Subcutaneous adipose tissue (tissue), 4 donors: Measurements from ENCODE around the gene AGAP1. TPM values are rescaled to one million over a fixed set of nuclear protein-coding genes. Genes with fewer than 3 reads are reported as not detected.

Experiments used
- total RNA-seq, 4 donors: library from RNA; depleted of rRNA; stranded (reverse); fragments of >200 nt; gene quantifications; one replicate each; pipeline ENCODE4 v1.1.0, GENCODE V29; 2016
- TF ChIP-seq, protein P1 (sequence below): fragments of 450-650 bp; IDR thresholded peaks from one replicate; pipeline ENCODE4 v1.5.1; 2016; ENCODE audit warnings: low read depth, mild to moderate bottlenecking, control low read depth, antibody characterized with exemption, moderate library complexity

Gene AGAP1
- total RNA-seq, 4 donors from 2014 or later, result 13.6 to 26.3 (median 23.6) TPM

GRCh38 chr2:235855011-235855410 is 361.2 kb downstream of the AGAP1 start:
- TF ChIP-seq, protein P1, sequence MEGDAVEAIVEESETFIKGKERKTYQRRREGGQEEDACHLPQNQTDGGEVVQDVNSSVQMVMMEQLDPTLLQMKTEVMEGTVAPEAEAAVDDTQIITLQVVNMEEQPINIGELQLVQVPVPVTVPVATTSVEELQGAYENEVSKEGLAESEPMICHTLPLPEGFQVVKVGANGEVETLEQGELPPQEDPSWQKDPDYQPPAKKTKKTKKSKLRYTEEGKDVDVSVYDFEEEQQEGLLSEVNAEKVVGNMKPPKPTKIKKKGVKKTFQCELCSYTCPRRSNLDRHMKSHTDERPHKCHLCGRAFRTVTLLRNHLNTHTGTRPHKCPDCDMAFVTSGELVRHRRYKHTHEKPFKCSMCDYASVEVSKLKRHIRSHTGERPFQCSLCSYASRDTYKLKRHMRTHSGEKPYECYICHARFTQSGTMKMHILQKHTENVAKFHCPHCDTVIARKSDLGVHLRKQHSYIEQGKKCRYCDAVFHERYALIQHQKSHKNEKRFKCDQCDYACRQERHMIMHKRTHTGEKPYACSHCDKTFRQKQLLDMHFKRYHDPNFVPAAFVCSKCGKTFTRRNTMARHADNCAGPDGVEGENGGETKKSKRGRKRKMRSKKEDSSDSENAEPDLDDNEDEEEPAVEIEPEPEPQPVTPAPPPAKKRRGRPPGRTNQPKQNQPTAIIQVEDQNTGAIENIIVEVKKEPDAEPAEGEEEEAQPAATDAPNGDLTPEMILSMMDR, result no peak

GRCh38 chr2:235856151-235856854 is 362.5 kb downstream of the AGAP1 start:
- TF ChIP-seq, protein P1, result no peak

GRCh38 chr2:235857598-235857997 is 363.8 kb downstream of the AGAP1 start:
- TF ChIP-seq, protein P1, result no peak

DNA sequence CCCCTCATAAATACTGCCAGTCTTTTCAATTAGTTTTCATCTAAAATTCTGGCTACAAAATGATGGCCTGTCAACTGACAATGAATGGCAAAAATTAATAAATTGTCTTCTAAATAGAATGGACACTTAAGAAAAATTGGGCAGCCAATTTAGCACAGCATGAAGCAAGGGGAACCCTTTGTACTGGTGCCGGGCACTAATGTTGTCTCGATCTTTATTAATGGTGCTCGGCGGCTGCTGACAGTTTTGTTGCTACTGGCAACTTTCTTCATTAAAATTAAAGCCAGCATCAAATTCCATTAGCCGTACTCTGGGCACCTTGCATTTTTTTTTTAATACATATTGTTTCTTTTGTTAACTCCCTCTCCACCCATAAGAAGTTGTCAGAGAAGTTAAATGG is 365.0 kb downstream of the AGAP1 start:
- TF ChIP-seq, protein P1, result no peak

- TF ChIP-seq, protein P1, result no peak
Observed at GRCh38 chr2:235859651-235860050, 365.8 kb downstream of the AGAP1 start.

GRCh38 chr2:235860111-235860510 is 366.3 kb downstream of the AGAP1 start:
- TF ChIP-seq, protein P1, result no peak

DNA sequence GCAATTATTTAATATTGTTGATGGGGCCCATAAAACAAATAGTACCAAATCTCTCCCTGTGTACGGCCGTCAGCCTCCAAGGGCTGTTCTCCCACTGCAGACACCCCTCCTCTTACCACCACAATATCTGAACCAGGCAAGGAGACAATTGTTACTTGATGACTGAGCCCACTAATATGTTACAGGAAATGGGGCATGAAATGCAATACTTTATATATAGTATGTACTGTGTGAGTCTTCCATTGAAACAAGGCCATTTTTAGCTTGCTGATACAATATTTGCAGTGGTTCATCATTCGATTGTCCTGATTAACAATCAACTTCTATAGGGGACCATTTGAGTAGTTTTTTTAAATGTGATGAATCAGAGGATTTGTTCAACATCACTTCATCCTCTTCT is 367.0 kb downstream of the AGAP1 start:
- TF ChIP-seq, protein P1, result no peak
